DMS 273 (cell line): ENCODE measurements around the gene CRHR1.
A peak's percentile ranks its signal among the peaks of the same experiment; 100 is the strongest.

ENCODE experiments used
- DNase-seq: peaks from one replicate; lab custom pipeline; 2025; ENCODE audit not compliant: unreplicated experiment; lab: John Stamatoyannopoulos, UW

The CRHR1 gene

GRCh38 chr17:45758544-45758943 is 25.6 kb upstream of the CRHR1 start:
- no peak for DNase-seq

- DNase-seq: peak; percentile 37
Observed at GRCh38 chr17:45759761-45760160, 24.4 kb upstream of the CRHR1 start.

- no peak for DNase-seq
Observed at GRCh38 chr17:45761957-45762565, 22.1 kb upstream of the CRHR1 start.

GRCh38 chr17:45763182-45763581 is 20.9 kb upstream of the CRHR1 start:
- no peak for DNase-seq

GRCh38 chr17:45764479-45764878 is 19.6 kb upstream of the CRHR1 start:
- no peak for DNase-seq

GRCh38 chr17:45768000-45768399 is 16.1 kb upstream of the CRHR1 start:
- no peak for DNase-seq

GRCh38 chr17:45770632-45771270 is 13.4 kb upstream of the CRHR1 start:
- DNase-seq: no peak

GRCh38 chr17:45771271-45771959 is 12.7 kb upstream of the CRHR1 start:
- DNase-seq: no peak

- DNase-seq: peak; percentile 94
Observed at GRCh38 chr17:45775148-45775547, 9.0 kb upstream of the CRHR1 start.

- peak; percentile 97 for DNase-seq
Observed at GRCh38 chr17:45775576-45776011, 8.5 kb upstream of the CRHR1 start.

- no peak for DNase-seq
Observed at GRCh38 chr17:45776896-45777295, 7.2 kb upstream of the CRHR1 start.

- DNase-seq: no peak
Observed at GRCh38 chr17:45777388-45777787, 6.7 kb upstream of the CRHR1 start.

- DNase-seq: no peak
Observed at GRCh38 chr17:45780921-45781320, 3.2 kb upstream of the CRHR1 start.

- peak; percentile 84 for DNase-seq
Observed at GRCh38 chr17:45782889-45783592, 1.1 kb upstream of the CRHR1 start.

- peak; percentile 80 for DNase-seq
Observed at GRCh38 chr17:45783593-45784292, 377 bp upstream of the CRHR1 start.

GRCh38 chr17:45784741-45785479 is 790 bp downstream of the CRHR1 start:
- peak; percentile 63 for DNase-seq

GRCh38 chr17:45785480-45786193 is 1.5 kb downstream of the CRHR1 start:
- no peak for DNase-seq

- no peak for DNase-seq
Observed at GRCh38 chr17:45786349-45786748, 2.2 kb downstream of the CRHR1 start.

- DNase-seq: no peak
Observed at GRCh38 chr17:45787044-45787443, 2.9 kb downstream of the CRHR1 start.

- no peak for DNase-seq
Observed at GRCh38 chr17:45787656-45788055, 3.5 kb downstream of the CRHR1 start.
